A673 (cell line): Measurements from ENCODE around the gene CSPG4.

Experiments
- EZH2 ChIP-seq: fragments of 200-600 bp; sonication (generic); IDR thresholded peaks from 2 replicates; pipeline ENCODE4 v1.6.1; 2017; ENCODE audit warnings: borderline replicate concordance, low read depth, mild to moderate bottlenecking, mixed read lengths, antibody characterized with exemption, low read length; ENCODE audit not compliant: poor library complexity, severe bottlenecking
- TF ChIP-seq, protein P1 (sequence below): fragments of 300-800, 200-600 bp; sonication (generic); conservative IDR thresholded peaks from 2 replicates; pipeline ENCODE4 v1.5.1; 2017; ENCODE audit warnings: low read depth, mild to moderate bottlenecking, antibody characterized with exemption, low read length, moderate library complexity, mixed read lengths

DNA sequence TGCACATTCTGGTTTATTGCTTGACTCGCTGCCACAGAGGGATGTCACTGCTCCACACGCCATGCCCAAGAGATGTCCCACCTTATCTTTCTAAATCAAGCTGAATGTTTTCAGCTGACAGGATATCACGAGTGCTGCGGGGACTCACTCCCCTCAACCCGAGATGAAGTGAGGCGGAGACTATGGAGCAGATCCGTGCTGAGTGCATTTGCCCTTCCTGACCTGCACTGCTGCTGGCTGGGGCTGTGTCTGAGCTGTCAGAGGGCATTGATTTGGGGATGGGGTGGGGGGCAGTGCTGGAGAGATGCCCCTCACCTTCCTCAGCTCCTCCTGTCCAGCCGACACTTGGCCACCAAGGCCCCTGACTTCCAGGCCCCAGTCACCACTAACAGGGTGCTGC is 40.5 kb upstream of the CSPG4 start:
- TF ChIP-seq EZH2, result no peak
- TF ChIP-seq, protein P1, sequence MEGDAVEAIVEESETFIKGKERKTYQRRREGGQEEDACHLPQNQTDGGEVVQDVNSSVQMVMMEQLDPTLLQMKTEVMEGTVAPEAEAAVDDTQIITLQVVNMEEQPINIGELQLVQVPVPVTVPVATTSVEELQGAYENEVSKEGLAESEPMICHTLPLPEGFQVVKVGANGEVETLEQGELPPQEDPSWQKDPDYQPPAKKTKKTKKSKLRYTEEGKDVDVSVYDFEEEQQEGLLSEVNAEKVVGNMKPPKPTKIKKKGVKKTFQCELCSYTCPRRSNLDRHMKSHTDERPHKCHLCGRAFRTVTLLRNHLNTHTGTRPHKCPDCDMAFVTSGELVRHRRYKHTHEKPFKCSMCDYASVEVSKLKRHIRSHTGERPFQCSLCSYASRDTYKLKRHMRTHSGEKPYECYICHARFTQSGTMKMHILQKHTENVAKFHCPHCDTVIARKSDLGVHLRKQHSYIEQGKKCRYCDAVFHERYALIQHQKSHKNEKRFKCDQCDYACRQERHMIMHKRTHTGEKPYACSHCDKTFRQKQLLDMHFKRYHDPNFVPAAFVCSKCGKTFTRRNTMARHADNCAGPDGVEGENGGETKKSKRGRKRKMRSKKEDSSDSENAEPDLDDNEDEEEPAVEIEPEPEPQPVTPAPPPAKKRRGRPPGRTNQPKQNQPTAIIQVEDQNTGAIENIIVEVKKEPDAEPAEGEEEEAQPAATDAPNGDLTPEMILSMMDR, result no peak
